Measurements from ENCODE around the gene STX16.

DNA sequence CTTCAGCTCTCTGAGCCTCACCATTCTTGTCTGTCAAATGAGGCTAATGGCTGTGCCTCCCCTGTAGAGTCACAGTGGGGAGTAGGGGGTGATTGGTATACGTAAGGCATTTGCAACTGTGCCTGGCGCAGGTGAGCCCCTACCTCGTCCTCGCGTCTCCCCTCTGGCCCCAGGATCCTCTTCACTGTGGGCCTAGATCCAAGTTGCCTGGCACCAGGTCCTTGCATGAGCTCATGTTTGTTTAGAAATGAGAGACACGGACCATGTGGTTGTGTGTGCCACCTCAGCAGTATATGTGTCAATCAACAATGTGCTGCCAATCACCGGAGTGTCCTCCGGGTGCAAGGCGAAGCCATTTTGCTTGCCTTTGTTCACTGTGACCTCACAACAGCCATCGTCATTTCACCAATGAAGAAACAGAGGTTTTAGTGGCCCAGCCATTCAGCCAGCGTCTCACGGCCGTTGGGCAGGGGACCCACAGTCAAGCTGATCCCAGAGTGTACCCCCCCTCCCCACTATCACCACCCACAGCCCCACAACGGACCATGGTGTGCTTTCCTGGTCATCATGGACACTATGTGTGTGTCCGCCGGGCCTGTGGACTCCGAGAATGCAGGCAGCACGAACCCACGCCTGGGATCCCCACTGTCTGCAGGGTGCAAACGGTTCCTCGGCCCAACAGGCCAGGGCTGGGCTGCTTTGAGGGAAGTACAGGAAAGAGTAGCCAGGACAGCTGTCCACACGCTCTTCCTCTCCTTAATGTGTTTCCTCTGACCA is 35.9 kb upstream of the STX16 start:
- TF ChIP-seq, protein P1, sequence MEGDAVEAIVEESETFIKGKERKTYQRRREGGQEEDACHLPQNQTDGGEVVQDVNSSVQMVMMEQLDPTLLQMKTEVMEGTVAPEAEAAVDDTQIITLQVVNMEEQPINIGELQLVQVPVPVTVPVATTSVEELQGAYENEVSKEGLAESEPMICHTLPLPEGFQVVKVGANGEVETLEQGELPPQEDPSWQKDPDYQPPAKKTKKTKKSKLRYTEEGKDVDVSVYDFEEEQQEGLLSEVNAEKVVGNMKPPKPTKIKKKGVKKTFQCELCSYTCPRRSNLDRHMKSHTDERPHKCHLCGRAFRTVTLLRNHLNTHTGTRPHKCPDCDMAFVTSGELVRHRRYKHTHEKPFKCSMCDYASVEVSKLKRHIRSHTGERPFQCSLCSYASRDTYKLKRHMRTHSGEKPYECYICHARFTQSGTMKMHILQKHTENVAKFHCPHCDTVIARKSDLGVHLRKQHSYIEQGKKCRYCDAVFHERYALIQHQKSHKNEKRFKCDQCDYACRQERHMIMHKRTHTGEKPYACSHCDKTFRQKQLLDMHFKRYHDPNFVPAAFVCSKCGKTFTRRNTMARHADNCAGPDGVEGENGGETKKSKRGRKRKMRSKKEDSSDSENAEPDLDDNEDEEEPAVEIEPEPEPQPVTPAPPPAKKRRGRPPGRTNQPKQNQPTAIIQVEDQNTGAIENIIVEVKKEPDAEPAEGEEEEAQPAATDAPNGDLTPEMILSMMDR (conservative IDR thresholded peaks at IDR 0.05; ENCODE audit: low read depth, low read length): no peak
- no peak for TF ChIP-seq EZH2 (IDR thresholded peaks at IDR 0.05; ENCODE audit: borderline replicate concordance, low read depth, low read length, poor library complexity, severe bottlenecking)
